ENCODE data around the gene EDA2R. TPM values are rescaled to one million over a fixed set of nuclear protein-coding genes. Genes with fewer than 3 reads are reported as not detected.
A peak's percentile ranks its signal among the peaks of the same experiment; 100 is the strongest.

The EDA2R gene, protein sequence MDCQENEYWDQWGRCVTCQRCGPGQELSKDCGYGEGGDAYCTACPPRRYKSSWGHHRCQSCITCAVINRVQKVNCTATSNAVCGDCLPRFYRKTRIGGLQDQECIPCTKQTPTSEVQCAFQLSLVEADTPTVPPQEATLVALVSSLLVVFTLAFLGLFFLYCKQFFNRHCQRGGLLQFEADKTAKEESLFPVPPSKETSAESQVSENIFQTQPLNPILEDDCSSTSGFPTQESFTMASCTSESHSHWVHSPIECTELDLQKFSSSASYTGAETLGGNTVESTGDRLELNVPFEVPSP
- total RNA-seq = under 1 TPM; 0.28 to 0.95 TPM

DNA sequence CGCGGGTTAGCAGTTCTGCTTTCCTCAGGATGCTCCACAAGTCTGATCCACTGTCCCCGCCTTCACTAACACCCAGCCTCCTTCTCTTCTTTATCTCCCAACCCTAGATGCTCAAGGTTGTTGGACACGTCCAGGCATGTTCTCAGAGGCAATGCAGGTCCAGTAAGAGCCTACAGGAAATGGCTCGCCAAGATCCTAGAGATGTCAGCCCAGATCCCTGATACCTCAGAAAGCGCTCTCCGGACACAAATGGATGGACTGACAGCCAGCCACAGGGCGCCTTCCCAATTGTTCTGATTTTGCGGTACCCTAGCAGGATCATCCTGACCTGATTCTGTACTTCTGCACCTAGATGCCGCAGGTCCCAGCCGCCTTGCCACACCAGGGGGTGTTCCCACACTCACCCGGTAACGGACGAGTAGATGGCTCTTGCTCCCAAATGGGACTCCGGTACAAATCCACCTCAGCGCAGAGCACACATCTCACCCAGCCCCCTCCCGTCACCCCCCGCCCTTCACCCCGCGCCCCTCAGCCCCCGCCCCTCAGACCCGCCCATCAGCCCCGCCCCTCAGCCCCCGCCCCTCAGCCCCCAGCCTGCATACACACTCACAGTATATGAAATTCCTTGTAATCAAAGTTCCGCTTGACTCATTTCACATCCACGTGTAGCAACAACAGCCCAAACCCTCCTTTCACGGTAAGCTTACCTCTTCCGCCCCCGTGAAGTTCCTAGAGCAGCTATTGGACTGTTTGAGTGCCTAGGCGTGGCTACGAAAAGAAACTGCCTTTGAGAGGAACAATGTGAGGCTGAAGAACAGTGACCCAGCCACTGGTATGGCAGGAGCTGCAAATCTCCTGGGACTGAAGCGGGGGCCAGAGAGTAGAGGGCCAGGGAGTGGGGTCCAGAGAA, at the start of gene EDA2R:
Gene EDA2R, minus strand, starts transcription at position 488 of the 910 bp plus-strand sequence. CDS start 23,058 bp downstream, outside the sequence.
- Mint-ChIP-seq H3K36me3 (no peaks in the 10 kb centered on the region), H3K4me3 (peak within 1 kb of the TSS; percentile 62), H3K27me3 (peaks cover 0 to 21% of the 10 kb centered on the region in 2 donors), H3K27ac (no peak within 1 kb of the TSS), H3K4me1 (ENCODE audit: low read depth in 2 of 2) (peaks cover 6 to 7% of the 10 kb centered on the region in 2 donors), H3K9me3 (no peaks in the 10 kb centered on the region)
- peak; percentile 49 to 69 for ATAC-seq
- DNase-seq (ENCODE audit: low spot score) = no peak

DNA sequence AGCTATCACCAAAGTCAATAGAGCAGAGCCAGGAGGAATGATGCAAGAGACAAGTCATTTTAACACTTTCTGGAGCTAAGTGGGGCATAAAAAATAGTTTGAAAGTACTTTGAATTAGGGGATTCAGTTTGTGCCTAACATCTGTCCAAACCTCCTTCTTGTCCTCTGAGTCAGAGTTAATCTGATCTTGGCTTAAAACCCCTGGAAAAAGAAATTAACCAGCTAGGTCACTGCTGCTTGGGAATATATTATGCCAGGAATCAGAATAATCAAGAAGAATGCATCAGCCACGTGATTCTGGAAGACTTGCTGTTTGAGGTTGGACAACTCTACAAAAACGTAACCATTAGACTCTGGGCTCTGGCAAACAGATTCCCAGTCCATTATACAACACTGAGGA, 45.3 kb upstream of the EDA2R start:
- Mint-ChIP-seq H3K4me3 (no peak overlapping the region), H3K36me3 (no peaks in the 10 kb centered on the region), H3K4me1 (ENCODE audit: low read depth in 2 of 2) (no peaks in the 10 kb centered on the region), H3K27me3 (peaks cover 7 to 9% of the 10 kb centered on the region in 2 donors), H3K27ac (no peak overlapping the region), H3K9me3 (no peaks in the 10 kb centered on the region)
- ATAC-seq (no peak), DNase-seq (ENCODE audit: low spot score) (no peak)

DNA sequence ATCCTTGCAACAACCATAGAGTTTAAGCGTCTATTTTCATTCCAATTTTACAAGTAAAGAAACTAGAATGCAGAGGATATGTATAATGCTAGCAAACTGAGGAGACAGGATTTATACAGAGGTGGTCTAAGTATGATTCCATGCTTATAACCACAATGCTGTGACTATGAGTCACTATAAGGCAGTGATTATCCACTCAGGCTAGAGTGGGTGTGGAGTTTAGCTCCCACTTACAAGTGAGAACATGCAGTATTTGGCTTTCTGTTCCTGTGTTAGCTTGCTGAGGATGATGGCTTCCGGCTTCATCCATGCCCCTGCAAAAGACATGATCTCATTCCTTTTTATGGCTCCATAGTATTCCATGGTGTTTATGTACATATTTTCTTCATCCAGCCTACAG, 41.6 kb upstream of the EDA2R start:
- DNase-seq (ENCODE audit: low spot score) (no peak), ATAC-seq (no peak)
- H3K4me1 Mint-ChIP-seq (ENCODE audit: low read depth in 2 of 2) = no peaks in the 10 kb centered on the region
- H3K27ac Mint-ChIP-seq = no peak overlapping the region
- H3K27me3 Mint-ChIP-seq = peaks cover 15 to 17% of the 10 kb centered on the region in 2 donors
- no peaks in the 10 kb centered on the region for H3K9me3 Mint-ChIP-seq
- H3K36me3 Mint-ChIP-seq = no peaks in the 10 kb centered on the region
- no peak overlapping the region for H3K4me3 Mint-ChIP-seq

DNA sequence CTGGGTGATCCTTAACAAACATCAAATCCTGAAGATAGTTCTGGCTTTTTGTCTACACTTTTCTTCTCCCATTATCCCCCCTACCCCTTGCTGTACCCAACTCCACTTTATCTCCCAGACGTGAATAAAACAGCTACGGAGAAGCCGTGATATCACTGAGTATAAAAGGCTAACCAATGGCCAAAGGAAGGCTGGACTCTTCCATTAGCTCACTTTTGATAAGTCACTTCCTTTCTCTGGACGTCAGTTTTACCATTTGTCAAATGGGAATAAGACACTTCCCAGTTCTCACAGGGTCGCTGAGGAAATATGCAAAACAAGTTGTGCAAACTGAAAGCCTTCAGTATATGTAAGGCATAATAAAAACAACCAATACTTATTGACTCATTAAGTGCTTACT, 38.6 kb upstream of the EDA2R start:
- no peak for ATAC-seq
- H3K36me3 Mint-ChIP-seq = no peaks in the 10 kb centered on the region

DNA sequence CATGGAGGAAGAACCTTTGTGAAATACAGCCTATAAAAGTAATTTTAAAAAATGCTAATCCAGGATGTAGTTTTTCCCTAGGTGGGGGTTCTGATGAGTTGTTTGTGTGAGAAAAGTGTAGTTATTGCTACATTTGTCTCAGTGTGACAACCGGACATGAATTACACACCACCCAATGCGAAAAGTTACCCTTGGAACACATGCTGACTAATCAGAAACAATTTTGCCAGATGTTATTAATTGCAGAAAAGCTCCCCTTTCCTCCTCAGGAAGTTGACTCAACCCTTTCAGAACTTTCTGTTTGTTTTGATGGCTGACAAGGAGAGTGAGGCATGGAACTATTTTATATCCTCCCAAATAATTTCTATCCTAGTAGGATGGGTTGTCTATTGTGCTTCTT, 38.1 kb upstream of the EDA2R start:
- ATAC-seq (no peak), DNase-seq (ENCODE audit: low spot score) (no peak)
- Mint-ChIP-seq H3K27ac (no peak overlapping the region), H3K9me3 (no peaks in the 10 kb centered on the region), H3K4me3 (no peak overlapping the region), H3K4me1 (ENCODE audit: low read depth in 2 of 2) (no peaks in the 10 kb centered on the region), H3K27me3 (peaks cover 15 to 17% of the 10 kb centered on the region in 2 donors), H3K36me3 (no peaks in the 10 kb centered on the region)

More for the DNA sequence above, 38.6 kb upstream of the EDA2R start:
- H3K27me3 Mint-ChIP-seq = peaks cover 15 to 17% of the 10 kb centered on the region in 2 donors
- DNase-seq (ENCODE audit: low spot score) = no peak
- no peaks in the 10 kb centered on the region for H3K4me1 Mint-ChIP-seq (ENCODE audit: low read depth in 2 of 2)
- H3K27ac Mint-ChIP-seq = no peak overlapping the region
- H3K4me3 Mint-ChIP-seq = no peak overlapping the region
- H3K9me3 Mint-ChIP-seq = no peaks in the 10 kb centered on the region

DNA sequence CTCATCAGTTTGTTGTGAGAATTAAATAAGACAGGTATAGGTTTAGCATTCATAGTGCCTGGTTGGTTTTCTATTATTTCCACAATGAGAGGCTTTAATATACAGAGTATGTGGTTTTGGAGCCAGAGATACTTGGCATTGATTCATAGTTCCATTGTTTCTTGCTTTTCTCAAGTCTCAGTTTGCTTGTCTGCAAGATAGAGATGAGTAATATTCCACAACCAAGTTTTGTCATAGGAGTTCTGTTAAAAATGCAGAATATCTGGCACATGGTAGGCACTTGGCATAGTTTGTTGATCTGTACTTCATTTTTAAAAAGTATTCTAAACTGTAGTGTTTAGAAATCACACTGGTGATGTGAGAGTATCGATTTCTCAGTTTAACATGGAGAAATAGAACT, 37.5 kb upstream of the EDA2R start:
- Mint-ChIP-seq H3K36me3 (no peaks in the 10 kb centered on the region), H3K27me3 (peaks cover 14 to 15% of the 10 kb centered on the region in 2 donors), H3K27ac (no peak overlapping the region), H3K9me3 (no peaks in the 10 kb centered on the region), H3K4me1 (ENCODE audit: low read depth in 2 of 2) (no peaks in the 10 kb centered on the region), H3K4me3 (no peak overlapping the region)
- no peak for ATAC-seq
- no peak for DNase-seq (ENCODE audit: low spot score)

DNA sequence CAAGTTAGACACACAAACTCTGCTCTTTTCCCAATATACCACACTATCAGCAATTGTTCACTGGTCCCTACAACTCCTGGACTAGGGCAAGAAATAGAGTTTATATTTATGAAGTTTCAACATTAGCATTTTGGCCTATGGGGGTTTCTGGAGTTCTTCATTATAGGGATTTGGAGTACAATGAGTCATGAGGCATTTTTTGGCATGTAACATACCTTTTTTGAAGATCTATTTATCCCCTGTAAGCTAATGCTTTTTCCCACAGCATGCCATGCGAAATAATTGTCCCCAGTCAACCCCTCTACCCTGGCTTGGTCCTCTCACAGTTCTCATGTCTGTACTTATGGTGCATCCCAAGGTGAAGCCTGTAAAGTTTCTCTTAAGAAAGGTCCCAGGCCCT, 36.7 kb upstream of the EDA2R start:
- Mint-ChIP-seq H3K36me3 (no peaks in the 10 kb centered on the region), H3K9me3 (no peaks in the 10 kb centered on the region), H3K27ac (no peak overlapping the region), H3K27me3 (peaks cover 14 to 15% of the 10 kb centered on the region in 2 donors), H3K4me3 (no peak overlapping the region), H3K4me1 (ENCODE audit: low read depth in 2 of 2) (no peaks in the 10 kb centered on the region)
- ATAC-seq = no peak
- DNase-seq (ENCODE audit: low spot score) = no peak

DNA sequence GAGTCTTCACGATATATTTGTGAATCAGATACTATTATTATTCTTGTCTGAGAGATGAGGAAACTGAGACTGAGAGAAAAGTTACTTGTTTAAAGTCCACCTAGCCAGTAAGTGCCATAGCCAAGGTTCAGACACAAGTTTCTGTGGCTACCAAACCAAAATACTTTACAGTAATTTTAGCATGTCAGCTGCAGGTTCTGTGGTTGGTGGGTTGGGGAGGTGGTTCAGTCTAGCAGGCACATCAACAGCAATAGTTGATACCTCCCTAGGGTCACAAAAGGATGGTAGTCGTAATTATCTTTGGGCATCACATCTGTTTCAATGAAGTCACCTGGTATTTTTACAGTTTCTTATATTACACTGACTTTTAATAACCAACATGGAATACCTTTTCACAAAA, 35.6 kb upstream of the EDA2R start:
- no peaks in the 10 kb centered on the region for H3K4me1 Mint-ChIP-seq (ENCODE audit: low read depth in 2 of 2)
- ATAC-seq (no peak), DNase-seq (ENCODE audit: low spot score) (no peak)
- no peak overlapping the region for H3K4me3 Mint-ChIP-seq
- H3K27me3 Mint-ChIP-seq = peaks cover 11 to 13% of the 10 kb centered on the region in 2 donors
- H3K27ac Mint-ChIP-seq = no peak overlapping the region
- H3K9me3 Mint-ChIP-seq = no peaks in the 10 kb centered on the region
- no peaks in the 10 kb centered on the region for H3K36me3 Mint-ChIP-seq

DNA sequence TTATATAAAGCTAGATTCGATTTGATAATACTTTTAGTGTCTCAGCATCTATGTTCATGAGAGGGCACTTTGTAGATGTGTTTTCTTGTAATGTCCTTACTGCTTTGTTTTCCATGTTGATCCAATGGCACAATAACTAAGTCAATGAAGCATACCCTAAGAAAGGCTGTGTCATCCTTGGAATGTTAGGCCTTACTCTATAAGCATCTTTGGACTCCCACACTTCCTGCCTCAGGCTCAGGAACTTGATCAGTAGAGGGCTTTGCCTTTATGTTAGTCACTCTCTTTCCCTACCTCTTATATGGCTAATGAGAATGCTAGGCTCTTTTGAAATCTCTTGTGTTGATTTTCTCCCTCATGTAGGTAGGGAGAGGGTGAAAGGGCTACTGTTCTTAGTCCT, 33.2 kb upstream of the EDA2R start:
- ATAC-seq = no peak
- H3K9me3 Mint-ChIP-seq = no peaks in the 10 kb centered on the region
- H3K4me1 Mint-ChIP-seq (ENCODE audit: low read depth in 2 of 2) = no peaks in the 10 kb centered on the region
- no peak overlapping the region for H3K27ac Mint-ChIP-seq
- H3K4me3 Mint-ChIP-seq = no peak overlapping the region
- no peak for DNase-seq (ENCODE audit: low spot score)
- H3K27me3 Mint-ChIP-seq = peaks cover 7 to 8% of the 10 kb centered on the region in 2 donors
- no peaks in the 10 kb centered on the region for H3K36me3 Mint-ChIP-seq

DNA sequence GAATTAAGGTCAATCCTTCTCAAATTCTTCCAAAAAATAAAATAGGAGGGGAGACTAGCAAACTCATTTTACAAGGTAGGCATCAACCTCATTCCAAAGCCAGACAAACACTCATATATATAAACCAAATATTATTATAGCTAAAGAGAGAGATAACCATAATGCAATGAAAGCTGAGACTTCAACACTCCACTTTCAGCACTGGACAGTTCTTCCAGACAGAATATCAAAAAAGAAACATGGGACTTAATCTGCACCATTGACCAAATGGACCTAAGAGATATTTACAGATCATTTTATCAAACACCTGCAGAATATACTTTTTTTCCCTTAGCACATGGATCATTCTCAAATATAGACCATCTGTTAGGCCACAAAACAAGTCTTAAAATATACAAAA, 15.5 kb upstream of the EDA2R start:
- no peak overlapping the region for H3K27ac Mint-ChIP-seq
- peaks cover 6 to 22% of the 10 kb centered on the region in 2 donors for H3K27me3 Mint-ChIP-seq
- ATAC-seq (no peak), DNase-seq (ENCODE audit: low spot score) (no peak)
- H3K4me3 Mint-ChIP-seq = no peak overlapping the region
- H3K36me3 Mint-ChIP-seq = no peaks in the 10 kb centered on the region
- H3K4me1 Mint-ChIP-seq (ENCODE audit: low read depth in 2 of 2) = no peaks in the 10 kb centered on the region
- H3K9me3 Mint-ChIP-seq = no peaks in the 10 kb centered on the region

DNA sequence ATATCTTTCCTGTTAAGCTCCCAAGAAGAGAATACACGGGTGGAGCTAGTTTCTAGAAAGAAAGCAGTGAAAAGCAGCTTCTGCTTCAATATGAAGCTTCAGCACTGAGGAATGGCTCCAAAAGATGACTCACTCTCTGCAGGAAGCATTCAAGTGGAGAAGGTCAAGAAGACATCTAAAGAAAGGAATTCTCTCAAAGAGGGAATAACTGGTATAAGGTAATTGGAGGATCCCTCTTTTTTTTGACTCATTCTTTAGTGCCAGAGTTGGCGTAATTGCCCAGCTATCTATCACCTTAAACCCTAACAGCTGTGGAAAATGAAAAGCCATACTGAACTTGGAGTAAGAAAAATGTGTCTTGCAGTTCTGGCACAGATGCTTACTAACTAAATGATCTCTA, 3.5 kb downstream of the EDA2R start:
- Mint-ChIP-seq H3K36me3 (no peaks in the 10 kb centered on the region), H3K9me3 (no peaks in the 10 kb centered on the region), H3K4me1 (ENCODE audit: low read depth in 2 of 2) (peaks cover 6 to 7% of the 10 kb centered on the region in 2 donors), H3K27me3 (peaks cover 0 to 11% of the 10 kb centered on the region in 2 donors), H3K27ac (no peak overlapping the region), H3K4me3 (no peak overlapping the region)
- no peak for DNase-seq (ENCODE audit: low spot score)
- ATAC-seq = no peak

DNA sequence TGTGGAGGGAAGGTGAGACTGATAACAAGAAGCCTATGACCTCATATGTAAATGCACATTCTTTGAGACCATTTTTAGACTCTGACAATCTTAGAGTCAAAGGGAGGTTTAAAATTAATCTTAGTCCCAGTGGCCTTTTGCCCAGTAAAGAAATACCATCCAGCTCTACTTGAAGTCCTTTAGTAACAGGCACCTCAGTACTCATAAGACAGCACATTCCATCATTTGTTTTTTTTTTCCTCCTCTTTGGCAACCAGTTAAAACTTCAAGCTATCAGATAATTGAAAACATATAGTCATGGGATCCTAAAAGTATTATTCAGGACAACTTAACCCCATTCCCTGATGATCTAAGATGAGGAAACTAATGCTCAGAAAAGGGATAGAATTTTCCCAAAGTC, 4.6 kb downstream of the EDA2R start:
- no peak for DNase-seq (ENCODE audit: low spot score)
- Mint-ChIP-seq H3K4me1 (ENCODE audit: low read depth in 2 of 2) (peaks cover 3 to 5% of the 10 kb centered on the region in 2 donors), H3K36me3 (no peaks in the 10 kb centered on the region), H3K9me3 (no peaks in the 10 kb centered on the region), H3K4me3 (no peak overlapping the region), H3K27me3 (peaks cover 0 to 14% of the 10 kb centered on the region in 2 donors), H3K27ac (no peak overlapping the region)
- ATAC-seq = no peak

DNA sequence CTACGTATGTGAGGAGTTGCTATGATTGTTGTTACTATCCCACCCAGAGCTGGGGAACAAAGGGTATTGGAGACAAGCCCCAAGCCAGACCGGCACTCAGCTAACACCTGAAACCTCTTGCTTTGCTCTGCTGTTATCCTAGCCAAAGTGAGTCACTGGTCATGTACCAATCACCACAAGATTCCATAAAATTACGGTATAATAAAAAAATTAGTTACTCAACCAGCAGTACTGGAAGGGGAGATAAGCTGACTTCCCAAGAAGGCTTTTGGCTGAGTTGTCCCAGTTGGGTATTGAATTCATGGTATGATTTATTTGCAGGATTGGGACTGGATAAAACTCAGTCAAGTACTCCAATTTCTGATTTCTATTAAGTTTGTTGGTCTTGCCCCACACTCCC, 5.3 kb downstream of the EDA2R start:
- Mint-ChIP-seq H3K36me3 (no peaks in the 10 kb centered on the region), H3K27me3 (peaks cover 0 to 14% of the 10 kb centered on the region in 2 donors)

DNA sequence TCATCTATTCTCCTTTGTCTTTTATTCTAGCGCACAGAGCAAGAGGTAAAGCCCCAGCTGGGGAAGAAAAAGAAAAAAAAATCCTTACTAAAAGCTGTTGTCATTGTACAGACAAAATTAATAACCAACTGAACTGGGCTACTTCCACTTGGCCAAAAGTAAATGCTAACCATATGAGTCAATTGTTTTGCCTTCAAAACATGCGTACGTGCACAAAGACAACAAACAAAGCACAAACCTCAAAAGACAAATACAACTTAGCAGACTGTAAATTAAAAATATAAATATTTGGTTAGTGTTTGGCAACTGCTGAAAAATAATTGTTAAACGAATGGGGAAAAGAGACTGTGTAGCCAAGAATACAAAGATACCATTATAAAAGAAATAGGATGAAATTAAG, 5.9 kb downstream of the EDA2R start:
- ATAC-seq = no peak
- DNase-seq (ENCODE audit: low spot score) = no peak
- H3K4me3 Mint-ChIP-seq = no peak overlapping the region
- H3K9me3 Mint-ChIP-seq = no peaks in the 10 kb centered on the region
- H3K36me3 Mint-ChIP-seq = no peaks in the 10 kb centered on the region
- H3K4me1 Mint-ChIP-seq (ENCODE audit: low read depth in 2 of 2) = no peaks in the 10 kb centered on the region
- no peak overlapping the region for H3K27ac Mint-ChIP-seq
- peaks cover 0 to 18% of the 10 kb centered on the region in 2 donors for H3K27me3 Mint-ChIP-seq

More for the DNA sequence above, 5.3 kb downstream of the EDA2R start:
- no peaks in the 10 kb centered on the region for H3K9me3 Mint-ChIP-seq
- ATAC-seq = no peak
- no peak for DNase-seq (ENCODE audit: low spot score)
- H3K27ac Mint-ChIP-seq = no peak overlapping the region
- peaks cover 0 to 1% of the 10 kb centered on the region in 2 donors for H3K4me1 Mint-ChIP-seq (ENCODE audit: low read depth in 2 of 2)
- H3K4me3 Mint-ChIP-seq = no peak overlapping the region
